Endothelial cell of umbilical vein (primary cell): ENCODE data around the gene ABCC1. TPM values are rescaled to one million over a fixed set of nuclear protein-coding genes. Genes with fewer than 3 reads are reported as not detected.

Source experiments
- BruUV-seq: library from RNA; stranded (reverse); fragments of 400-500 nt; replicated peaks from 2 replicates; lab custom pipeline; 2021; lab: Mats Ljungman, UMichigan
- CTCF ChIA-PET: fragments of 300-600, 350-600 bp; sonication (Branson Sonifier 250); formaldehyde crosslinking; loops from one replicate; lab custom pipeline; 2021; ENCODE audit warnings: antibody characterized with exemption, inconsistent platforms; lab: Charles Lee
- POLR2A ChIA-PET: fragments of 300-600, 350-600 bp; sonication (Branson Sonifier 250); formaldehyde crosslinking; loops from one replicate; lab custom pipeline; 2021; ENCODE audit warnings: antibody characterized with exemption, inconsistent platforms; lab: Charles Lee
- DNase-seq: peaks from one replicate; pipeline ENCODE4 v3.0.0-alpha.2; 2011; ENCODE audit warnings: low read depth, low spot score
- FAIRE-seq: peaks from 2 replicates; lab custom pipeline; 2011; peaks lifted over from hg19 to GRCh38; lab: Jason Lieb, UNC
- H2AFZ ChIP-seq: 2 replicates; pipeline ENCODE4 v1.6.0; 2012; ENCODE audit warnings: low read depth, low read length, control low read depth, inconsistent platforms
- H3K27ac ChIP-seq: 2 replicates; pipeline ENCODE4 v1.5.1; 2011; ENCODE audit warnings: low read depth, mild to moderate bottlenecking, control low read depth, low read length, moderate library complexity; ENCODE audit not compliant: insufficient read depth
- H3K27me3 ChIP-seq, 2 experiments: 2 replicates each; pipeline versions ENCODE4 v1.6.0 to v1.6.1; 2011; ENCODE audit warnings: low read length in 2 of 2, mixed read lengths in 1 of 2; ENCODE audit not compliant: control insufficient read depth in 2 of 2, insufficient read depth in 2 of 2
- H3K36me3 ChIP-seq, 2 experiments: 2 replicates in 1 of 2; 3 replicates in 1 of 2; pipeline ENCODE4 v1.5.1; 2011; ENCODE audit warnings: low read length in 2 of 2, mild to moderate bottlenecking in 1 of 2, moderate library complexity in 1 of 2; ENCODE audit not compliant: control insufficient read depth in 2 of 2, insufficient read depth in 2 of 2; ENCODE audit errors: extremely low read depth in 1 of 2
- H3K4me1 ChIP-seq: 3 replicates; pipeline ENCODE4 v1.5.1; 2011; ENCODE audit warnings: mild to moderate bottlenecking, low read length; ENCODE audit not compliant: control insufficient read depth, insufficient read depth; ENCODE audit errors: extremely low read depth
- H3K4me2 ChIP-seq: 2 replicates; pipeline ENCODE4 v1.6.1; 2011; ENCODE audit warnings: low read length, control low read depth, mixed read lengths; ENCODE audit not compliant: insufficient read depth
- H3K4me3 ChIP-seq, 3 experiments: fragments of 200-600 bp in 1 of 3; sonication (generic), shearing (Covaris generic) in 1 of 3; replicated peaks in 1 of 3; 2 replicates each; pipeline ENCODE4 v1.5.1; 2011 to 2016; ENCODE audit warnings: control low read depth in 3 of 3, low read length in 3 of 3, mild to moderate bottlenecking in 2 of 3, inconsistent platforms in 1 of 3, low read depth in 1 of 3, moderate library complexity in 1 of 3; ENCODE audit not compliant: insufficient read depth in 1 of 3
- H3K79me2 ChIP-seq: 2 replicates; pipeline ENCODE4 v1.6.0; 2012; ENCODE audit warnings: low read length, inconsistent platforms; ENCODE audit not compliant: control insufficient read depth, insufficient read depth
- H3K9ac ChIP-seq: replicated peaks from 2 replicates; pipeline ENCODE3; 2011; ENCODE audit warnings: low read length, control low read depth; ENCODE audit not compliant: insufficient read depth; ENCODE audit errors: extremely low read depth
- H3K9me1 ChIP-seq: replicated peaks from 3 replicates; pipeline ENCODE4 v1.6.0; 2011; ENCODE audit warnings: mild to moderate bottlenecking, low read length; ENCODE audit not compliant: control insufficient read depth, insufficient read depth; ENCODE audit errors: extremely low read depth
- H3K9me3 ChIP-seq: replicated peaks from 2 replicates; pipeline ENCODE4 v1.5.1; 2012; ENCODE audit warnings: low read length, inconsistent platforms; ENCODE audit not compliant: control insufficient read depth, insufficient read depth
- H4K20me1 ChIP-seq: replicated peaks from 2 replicates; pipeline ENCODE3; 2011; ENCODE audit warnings: mild to moderate bottlenecking, low read length; ENCODE audit not compliant: control insufficient read depth, insufficient read depth; ENCODE audit errors: extremely low read depth
- EZH2 ChIP-seq: IDR thresholded peaks from 2 replicates; pipeline ENCODE4 v1.6.1; 2012; ENCODE audit warnings: borderline replicate concordance, low read depth, mild to moderate bottlenecking, moderate library complexity, low read length, inconsistent platforms; ENCODE audit not compliant: severe bottlenecking
- FOS ChIP-seq: IDR thresholded peaks from 2 replicates; pipeline ENCODE4 v1.6.1; 2011; ENCODE audit warnings: mild to moderate bottlenecking, low read length, moderate library complexity, borderline replicate concordance; ENCODE audit not compliant: insufficient read depth
- GATA2 ChIP-seq: IDR thresholded peaks from 2 replicates; pipeline ENCODE4 v1.7.0; 2011; ENCODE audit warnings: low read depth, mild to moderate bottlenecking, moderate library complexity, mixed read lengths, low read length; ENCODE audit not compliant: insufficient read length, insufficient read depth
- JUN ChIP-seq: IDR thresholded peaks from 2 replicates; pipeline ENCODE4 v1.6.1; 2011; ENCODE audit warnings: borderline replicate concordance, low read depth; ENCODE audit not compliant: insufficient read length, insufficient read depth
- MYC ChIP-seq: IDR thresholded peaks from one replicate; pipeline ENCODE4 v1.6.1; 2011; ENCODE audit warnings: mild to moderate bottlenecking, low read depth, low read length
- POLR2A ChIP-seq: IDR thresholded peaks from 2 replicates; pipeline ENCODE4 v1.6.1; 2012; ENCODE audit warnings: low read depth, mild to moderate bottlenecking, control low read depth, low read length
- POLR2AphosphoS5 ChIP-seq: IDR thresholded peaks from 2 replicates; pipeline ENCODE4 v1.6.1; 2012; ENCODE audit warnings: low read depth, mild to moderate bottlenecking, control low read depth, low read length, moderate library complexity; ENCODE audit not compliant: insufficient read depth
- dilution Hi-C: fragments of 300-500 bp; cut with MboI; formaldehyde crosslinking; loops from one replicate; pipeline ENCODE4 v1.15.0; 2019; ENCODE audit warnings: low sequenced_read_pairs; ENCODE audit not compliant: extremely low pct_ligation_motif_present
- intact Hi-C: fragments of 100-400 bp; cut with micrococcal nuclease; formaldehyde crosslinking; loops from one replicate; pipeline ENCODE4 v1.10.0; 2022
- polyA plus RNA-seq, 4 experiments: library from polyadenylated mRNA; depleted of rRNA in 3 of 4; stranded (reverse) in 3 of 4; unstranded in 1 of 4; fragments of >200 nt; gene quantifications; 2 replicates each; pipeline versions ENCODE4 v1.2.1 to v1.2.3, GENCODE V29; 2011 to 2012; ENCODE audit warnings: missing spikeins in 1 of 4
- total RNA-seq: library from RNA; stranded (reverse); gene quantifications from 2 replicates; pipeline ENCODE4 v1.2.3, GENCODE V29; 2021
- TF ChIP-seq, protein P1 (sequence below), 2 donors: IDR thresholded peaks; 1 replicate in 1 of 2; 2 replicates in 1 of 2; pipeline ENCODE4 v1.5.1; 2011; ENCODE audit warnings: low read length in 2 of 2, mild to moderate bottlenecking in 2 of 2, moderate library complexity in 2 of 2, control low read depth in 1 of 2, inconsistent platforms in 1 of 2, low read depth in 1 of 2; ENCODE audit not compliant: insufficient read depth in 1 of 2; ENCODE audit errors: extremely low read depth in 1 of 2
- TF ChIP-seq, protein P2 (sequence below): IDR thresholded peaks from 2 replicates; pipeline ENCODE4 v1.6.1; 2011; ENCODE audit not compliant: insufficient read depth, insufficient read length

The ABCC1 gene
- total and polyA plus RNA-seq, 2 donors (not counting 3 experiments of a cell fraction or from before 2014, with no cell fraction given): 46.1 to 89.2 TPM

DNA sequence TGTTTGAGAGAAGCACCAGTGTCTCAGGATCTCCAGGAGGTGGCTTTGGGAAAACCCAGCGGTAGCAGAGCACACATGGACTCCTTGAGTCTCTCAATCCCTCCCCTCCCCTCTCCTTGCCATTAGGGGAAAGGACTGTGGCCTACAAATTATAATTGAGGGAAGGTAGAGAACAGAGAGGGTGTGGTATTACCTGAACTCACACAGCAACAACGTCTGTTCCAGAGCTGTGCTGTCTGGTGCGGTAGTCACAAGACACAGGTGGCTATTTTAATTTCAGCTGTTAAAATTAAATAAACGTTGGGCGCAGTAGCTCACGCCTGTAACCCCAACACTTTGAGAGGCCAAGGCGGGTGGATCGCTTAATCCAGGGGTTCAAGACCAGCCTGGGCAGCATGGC lies 163.7 kb downstream of the ABCC1 start:
- POLR2A ChIA-PET: no interaction called here

More for the DNA sequence above, 163.7 kb downstream of the ABCC1 start:
- dilution Hi-C loops: no loop called here
- no peaks in the 10 kb centered on the region for H3K4me1 ChIP-seq
- CTCF ChIA-PET: interaction anchor here (1.0 kb wide), 1 partner anchor 8 kb away, joined by 3 read pairs; no protein-coding TSS in a partner anchor
- TF ChIP-seq MYC (no peak), POLR2AphosphoS5 (no peak), JUN (no peak), EZH2 (no peak), POLR2A (no peak), GATA2 (no peak), FOS (no peak)
- TF ChIP-seq, protein P1, sequence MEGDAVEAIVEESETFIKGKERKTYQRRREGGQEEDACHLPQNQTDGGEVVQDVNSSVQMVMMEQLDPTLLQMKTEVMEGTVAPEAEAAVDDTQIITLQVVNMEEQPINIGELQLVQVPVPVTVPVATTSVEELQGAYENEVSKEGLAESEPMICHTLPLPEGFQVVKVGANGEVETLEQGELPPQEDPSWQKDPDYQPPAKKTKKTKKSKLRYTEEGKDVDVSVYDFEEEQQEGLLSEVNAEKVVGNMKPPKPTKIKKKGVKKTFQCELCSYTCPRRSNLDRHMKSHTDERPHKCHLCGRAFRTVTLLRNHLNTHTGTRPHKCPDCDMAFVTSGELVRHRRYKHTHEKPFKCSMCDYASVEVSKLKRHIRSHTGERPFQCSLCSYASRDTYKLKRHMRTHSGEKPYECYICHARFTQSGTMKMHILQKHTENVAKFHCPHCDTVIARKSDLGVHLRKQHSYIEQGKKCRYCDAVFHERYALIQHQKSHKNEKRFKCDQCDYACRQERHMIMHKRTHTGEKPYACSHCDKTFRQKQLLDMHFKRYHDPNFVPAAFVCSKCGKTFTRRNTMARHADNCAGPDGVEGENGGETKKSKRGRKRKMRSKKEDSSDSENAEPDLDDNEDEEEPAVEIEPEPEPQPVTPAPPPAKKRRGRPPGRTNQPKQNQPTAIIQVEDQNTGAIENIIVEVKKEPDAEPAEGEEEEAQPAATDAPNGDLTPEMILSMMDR (IDR thresholded peaks at IDR 0.05; ENCODE audit: extremely low read depth in 1 of 2, insufficient read depth in 1 of 2, low read depth in 1 of 2, low read length in 2 of 2): no peak
- TF ChIP-seq, protein P2, sequence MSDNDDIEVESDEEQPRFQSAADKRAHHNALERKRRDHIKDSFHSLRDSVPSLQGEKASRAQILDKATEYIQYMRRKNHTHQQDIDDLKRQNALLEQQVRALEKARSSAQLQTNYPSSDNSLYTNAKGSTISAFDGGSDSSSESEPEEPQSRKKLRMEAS: no peak
- H3K4me3 ChIP-seq: no peak overlapping the region
- H3K27me3 ChIP-seq: no peaks in the 10 kb centered on the region
- H3K79me2 ChIP-seq: no peaks in the 10 kb centered on the region
- H3K9ac ChIP-seq: no peak overlapping the region
- no peak overlapping the region for H3K4me2 ChIP-seq
- DNase-seq: no peak
- BruUV-seq: no TSS peak
- H3K27ac ChIP-seq: no peak overlapping the region
- intact Hi-C loops: no loop called here
- H3K9me1 ChIP-seq: no peaks in the 10 kb centered on the region
- peaks cover 17 to 41% of the 10 kb centered on the region in 2 experiments for H3K36me3 ChIP-seq
- H2AFZ ChIP-seq: no peak overlapping the region
- H3K9me3 ChIP-seq: no peaks in the 10 kb centered on the region
- H4K20me1 ChIP-seq: no peaks in the 10 kb centered on the region
- FAIRE-seq: no peak
